Endothelial cell of umbilical vein (primary cell): Measurements from ENCODE around the gene KNTC1. TPM values are rescaled to one million over a fixed set of nuclear protein-coding genes. Genes with fewer than 3 reads are reported as not detected.

Experiments used
- BruUV-seq: library from RNA; stranded (reverse); fragments of 400-500 nt; replicated peaks from 2 replicates; lab custom pipeline; 2021; lab: Mats Ljungman, UMichigan
- CTCF ChIA-PET: fragments of 300-600, 350-600 bp; sonication (Branson Sonifier 250); formaldehyde crosslinking; loops from one replicate; lab custom pipeline; 2021; ENCODE audit warnings: antibody characterized with exemption, inconsistent platforms; lab: Charles Lee
- POLR2A ChIA-PET: fragments of 300-600, 350-600 bp; sonication (Branson Sonifier 250); formaldehyde crosslinking; loops from one replicate; lab custom pipeline; 2021; ENCODE audit warnings: antibody characterized with exemption, inconsistent platforms; lab: Charles Lee
- DNase-seq: peaks from one replicate; pipeline ENCODE4 v3.0.0-alpha.2; 2011; ENCODE audit warnings: low read depth, low spot score
- FAIRE-seq: peaks from 2 replicates; lab custom pipeline; 2011; peaks lifted over from hg19 to GRCh38; lab: Jason Lieb, UNC
- H2AFZ ChIP-seq: 2 replicates; pipeline ENCODE4 v1.6.0; 2012; ENCODE audit warnings: low read depth, low read length, control low read depth, inconsistent platforms
- H3K27ac ChIP-seq: 2 replicates; pipeline ENCODE4 v1.5.1; 2011; ENCODE audit warnings: low read depth, mild to moderate bottlenecking, control low read depth, low read length, moderate library complexity; ENCODE audit not compliant: insufficient read depth
- H3K27me3 ChIP-seq, 2 experiments: 2 replicates each; pipeline versions ENCODE4 v1.6.0 to v1.6.1; 2011; ENCODE audit warnings: low read length in 2 of 2, mixed read lengths in 1 of 2; ENCODE audit not compliant: control insufficient read depth in 2 of 2, insufficient read depth in 2 of 2
- H3K36me3 ChIP-seq, 2 experiments: 2 replicates in 1 of 2; 3 replicates in 1 of 2; pipeline ENCODE4 v1.5.1; 2011; ENCODE audit warnings: low read length in 2 of 2, mild to moderate bottlenecking in 1 of 2, moderate library complexity in 1 of 2; ENCODE audit not compliant: control insufficient read depth in 2 of 2, insufficient read depth in 2 of 2; ENCODE audit errors: extremely low read depth in 1 of 2
- H3K4me1 ChIP-seq: 3 replicates; pipeline ENCODE4 v1.5.1; 2011; ENCODE audit warnings: mild to moderate bottlenecking, low read length; ENCODE audit not compliant: control insufficient read depth, insufficient read depth; ENCODE audit errors: extremely low read depth
- H3K4me2 ChIP-seq: 2 replicates; pipeline ENCODE4 v1.6.1; 2011; ENCODE audit warnings: low read length, control low read depth, mixed read lengths; ENCODE audit not compliant: insufficient read depth
- H3K4me3 ChIP-seq, 3 experiments: fragments of 200-600 bp in 1 of 3; sonication (generic), shearing (Covaris generic) in 1 of 3; replicated peaks in 1 of 3; 2 replicates each; pipeline ENCODE4 v1.5.1; 2011 to 2016; ENCODE audit warnings: control low read depth in 3 of 3, low read length in 3 of 3, mild to moderate bottlenecking in 2 of 3, inconsistent platforms in 1 of 3, low read depth in 1 of 3, moderate library complexity in 1 of 3; ENCODE audit not compliant: insufficient read depth in 1 of 3
- H3K79me2 ChIP-seq: 2 replicates; pipeline ENCODE4 v1.6.0; 2012; ENCODE audit warnings: low read length, inconsistent platforms; ENCODE audit not compliant: control insufficient read depth, insufficient read depth
- H3K9ac ChIP-seq: replicated peaks from 2 replicates; pipeline ENCODE3; 2011; ENCODE audit warnings: low read length, control low read depth; ENCODE audit not compliant: insufficient read depth; ENCODE audit errors: extremely low read depth
- H3K9me1 ChIP-seq: replicated peaks from 3 replicates; pipeline ENCODE4 v1.6.0; 2011; ENCODE audit warnings: mild to moderate bottlenecking, low read length; ENCODE audit not compliant: control insufficient read depth, insufficient read depth; ENCODE audit errors: extremely low read depth
- H3K9me3 ChIP-seq: replicated peaks from 2 replicates; pipeline ENCODE4 v1.5.1; 2012; ENCODE audit warnings: low read length, inconsistent platforms; ENCODE audit not compliant: control insufficient read depth, insufficient read depth
- H4K20me1 ChIP-seq: replicated peaks from 2 replicates; pipeline ENCODE3; 2011; ENCODE audit warnings: mild to moderate bottlenecking, low read length; ENCODE audit not compliant: control insufficient read depth, insufficient read depth; ENCODE audit errors: extremely low read depth
- CTCF ChIP-seq, 2 donors: IDR thresholded peaks; 1 replicate in 1 of 2; 2 replicates in 1 of 2; pipeline ENCODE4 v1.5.1; 2011; ENCODE audit warnings: low read length in 2 of 2, mild to moderate bottlenecking in 2 of 2, moderate library complexity in 2 of 2, control low read depth in 1 of 2, inconsistent platforms in 1 of 2, low read depth in 1 of 2; ENCODE audit not compliant: insufficient read depth in 1 of 2; ENCODE audit errors: extremely low read depth in 1 of 2
- EZH2 ChIP-seq: IDR thresholded peaks from 2 replicates; pipeline ENCODE4 v1.6.1; 2012; ENCODE audit warnings: borderline replicate concordance, low read depth, mild to moderate bottlenecking, moderate library complexity, low read length, inconsistent platforms; ENCODE audit not compliant: severe bottlenecking
- FOS ChIP-seq: IDR thresholded peaks from 2 replicates; pipeline ENCODE4 v1.6.1; 2011; ENCODE audit warnings: mild to moderate bottlenecking, low read length, moderate library complexity, borderline replicate concordance; ENCODE audit not compliant: insufficient read depth
- GATA2 ChIP-seq: IDR thresholded peaks from 2 replicates; pipeline ENCODE4 v1.7.0; 2011; ENCODE audit warnings: low read depth, mild to moderate bottlenecking, moderate library complexity, mixed read lengths, low read length; ENCODE audit not compliant: insufficient read length, insufficient read depth
- JUN ChIP-seq: IDR thresholded peaks from 2 replicates; pipeline ENCODE4 v1.6.1; 2011; ENCODE audit warnings: borderline replicate concordance, low read depth; ENCODE audit not compliant: insufficient read length, insufficient read depth
- MYC ChIP-seq: IDR thresholded peaks from one replicate; pipeline ENCODE4 v1.6.1; 2011; ENCODE audit warnings: mild to moderate bottlenecking, low read depth, low read length
- POLR2A ChIP-seq: IDR thresholded peaks from 2 replicates; pipeline ENCODE4 v1.6.1; 2012; ENCODE audit warnings: low read depth, mild to moderate bottlenecking, control low read depth, low read length
- POLR2AphosphoS5 ChIP-seq: IDR thresholded peaks from 2 replicates; pipeline ENCODE4 v1.6.1; 2012; ENCODE audit warnings: low read depth, mild to moderate bottlenecking, control low read depth, low read length, moderate library complexity; ENCODE audit not compliant: insufficient read depth
- dilution Hi-C: fragments of 300-500 bp; cut with MboI; formaldehyde crosslinking; loops from one replicate; pipeline ENCODE4 v1.15.0; 2019; ENCODE audit warnings: low sequenced_read_pairs; ENCODE audit not compliant: extremely low pct_ligation_motif_present
- intact Hi-C: fragments of 100-400 bp; cut with micrococcal nuclease; formaldehyde crosslinking; loops from one replicate; pipeline ENCODE4 v1.10.0; 2022
- polyA plus RNA-seq, 4 experiments: library from polyadenylated mRNA; depleted of rRNA in 3 of 4; stranded (reverse) in 3 of 4; unstranded in 1 of 4; fragments of >200 nt; gene quantifications; 2 replicates each; pipeline versions ENCODE4 v1.2.1 to v1.2.3, GENCODE V29; 2011 to 2012; ENCODE audit warnings: missing spikeins in 1 of 4
- total RNA-seq: library from RNA; stranded (reverse); gene quantifications from 2 replicates; pipeline ENCODE4 v1.2.3, GENCODE V29; 2021
- TF ChIP-seq, protein P1 (sequence below): IDR thresholded peaks from 2 replicates; pipeline ENCODE4 v1.6.1; 2011; ENCODE audit not compliant: insufficient read depth, insufficient read length

The KNTC1 gene
- total and polyA plus RNA-seq, 2 donors (not counting 3 experiments of a cell fraction or from before 2014, with no cell fraction given), result 15.5 to 52.9 TPM

- Histone ChIP-seq H2AFZ (no peak overlapping the region), H3K9me3 (no peaks in the 10 kb centered on the region), H3K27me3 (no peaks in the 10 kb centered on the region), H3K27ac (no peak overlapping the region), H3K79me2 (no peaks in the 10 kb centered on the region), H3K4me2 (no peak overlapping the region), H3K9ac (no peak overlapping the region), H3K4me1 (no peaks in the 10 kb centered on the region), H4K20me1 (no peaks in the 10 kb centered on the region), H3K4me3 (no peak overlapping the region), H3K9me1 (no peaks in the 10 kb centered on the region), H3K36me3 (peaks cover 9 to 25% of the 10 kb centered on the region in 2 experiments)
- TF ChIP-seq CTCF (IDR thresholded peaks at IDR 0.05; ENCODE audit: extremely low read depth in 1 of 2, insufficient read depth in 1 of 2, low read depth in 1 of 2, low read length in 2 of 2) (no peak), GATA2 (no peak), EZH2 (no peak), MYC (no peak), POLR2AphosphoS5 (no peak), FOS (no peak), JUN (no peak), POLR2A (no peak)
- TF ChIP-seq, protein P1, sequence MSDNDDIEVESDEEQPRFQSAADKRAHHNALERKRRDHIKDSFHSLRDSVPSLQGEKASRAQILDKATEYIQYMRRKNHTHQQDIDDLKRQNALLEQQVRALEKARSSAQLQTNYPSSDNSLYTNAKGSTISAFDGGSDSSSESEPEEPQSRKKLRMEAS, result no peak
- intact Hi-C loops (no loop called here), dilution Hi-C loops (no loop called here)
- DNase-seq (no peak), FAIRE-seq (no peak)
- POLR2A ChIA-PET, result no interaction called here
- CTCF ChIA-PET, result no interaction called here
- no TSS peak for BruUV-seq
Observed at GRCh38 chr12:122481861-122482260, 45.2 kb upstream of the KNTC1 start.
